IMR-90 (cell line): ENCODE results near the gene ACYP1. TPM values are rescaled to one million over a fixed set of nuclear protein-coding genes. Genes with fewer than 3 reads are reported as not detected.

ENCODE experiments used
- ATAC-seq: fragments of 200-7000 bp; cut with Tn5 transposase; 2 replicates; pipeline ENCODE4 v1.9.1; 2020; ENCODE audit warnings: low read depth, mild to moderate bottlenecking, moderate library complexity
- BruUV-seq: library from RNA; stranded (reverse); fragments of 400-500 nt; replicated peaks from 2 replicates; lab custom pipeline; 2021; lab: Mats Ljungman, UMichigan
- CTCF ChIA-PET: fragments of 300-600 bp; formaldehyde crosslinking; extraction: SDS; loops from one replicate; lab custom pipeline; 2021; ENCODE audit warnings: antibody characterized with exemption; lab: Yijun Ruan, JAX
- POLR2A ChIA-PET: fragments of 300-600 bp; sonication (Branson Sonifier 250); formaldehyde crosslinking; loops from one replicate; lab custom pipeline; 2022; ENCODE audit warnings: antibody characterized with exemption; ENCODE audit not compliant: unreplicated experiment; lab: Charles Lee
- DNase-seq: peaks from one replicate; pipeline ENCODE4 v3.0.0; 2013
- H2AFZ ChIP-seq: replicated peaks from 2 replicates; pipeline ENCODE3; 2013; ENCODE audit warnings: low read length, mild to moderate bottlenecking; ENCODE audit not compliant: poor library complexity
- H2AK5ac ChIP-seq: 2 replicates; pipeline ENCODE4 v1.6.1; 2013; ENCODE audit warnings: low read depth, low read length, inconsistent platforms
- H2AK9ac ChIP-seq: replicated peaks from 2 replicates; pipeline ENCODE3; 2013; ENCODE audit warnings: mild to moderate bottlenecking, low read depth, low read length, moderate library complexity; ENCODE audit not compliant: poor library complexity
- H2BK120ac ChIP-seq: 2 replicates; pipeline ENCODE4 v1.6.1; 2013; ENCODE audit warnings: low read depth, low read length, inconsistent platforms
- H2BK15ac ChIP-seq: 3 replicates; pipeline ENCODE4 v1.6.1; 2013; ENCODE audit warnings: low read depth, low read length, inconsistent platforms
- H2BK20ac ChIP-seq: 2 replicates; pipeline ENCODE4 v1.6.1; 2013; ENCODE audit warnings: low read depth, mild to moderate bottlenecking, inconsistent platforms, low read length, moderate library complexity
- H2BK5ac ChIP-seq: 2 replicates; pipeline ENCODE4 v1.6.1; 2013; ENCODE audit warnings: mild to moderate bottlenecking, low read depth, low read length, inconsistent platforms; ENCODE audit not compliant: poor library complexity, severe bottlenecking
- H3K14ac ChIP-seq: replicated peaks from 2 replicates; pipeline ENCODE4 v1.6.1; 2013; ENCODE audit warnings: low read depth, low read length, inconsistent platforms
- H3K18ac ChIP-seq: 2 replicates; pipeline ENCODE4 v1.6.1; 2013; ENCODE audit warnings: low read depth, low read length, control low read depth
- H3K23ac ChIP-seq: 2 replicates; pipeline ENCODE4 v1.6.1; 2013; ENCODE audit warnings: low read depth, low read length, inconsistent platforms
- H3K27ac ChIP-seq: 2 replicates; pipeline ENCODE4 v1.5.1; 2013; ENCODE audit warnings: mild to moderate bottlenecking, control low read depth, low read length; ENCODE audit not compliant: insufficient read depth
- H3K27me3 ChIP-seq: 2 replicates; pipeline ENCODE4 v1.6.1; 2013; ENCODE audit warnings: low read length; ENCODE audit not compliant: control insufficient read depth, insufficient read depth
- H3K36me3 ChIP-seq: 2 replicates; pipeline ENCODE4 v1.6.1; 2013; ENCODE audit warnings: low read length, mixed read lengths; ENCODE audit not compliant: control insufficient read depth, insufficient read depth
- H3K4ac ChIP-seq: 2 replicates; pipeline ENCODE4 v1.6.1; 2013; ENCODE audit warnings: low read depth, low read length, inconsistent platforms
- H3K4me1 ChIP-seq: 2 replicates; pipeline ENCODE4 v1.6.1; 2013; ENCODE audit warnings: low read length, mixed read lengths; ENCODE audit not compliant: control insufficient read depth, insufficient read depth
- H3K4me2 ChIP-seq: 2 replicates; pipeline ENCODE4 v1.6.1; 2013; ENCODE audit warnings: low read depth, mild to moderate bottlenecking, control low read depth, low read length, moderate library complexity
- H3K4me3 ChIP-seq: 2 replicates; pipeline ENCODE4 v1.5.1; 2013; ENCODE audit warnings: low read depth, mild to moderate bottlenecking, control low read depth, low read length, moderate library complexity; ENCODE audit not compliant: insufficient read depth
- H3K56ac ChIP-seq: 2 replicates; pipeline ENCODE4 v1.6.1; 2013; ENCODE audit warnings: low read length, inconsistent platforms; ENCODE audit not compliant: insufficient read depth; ENCODE audit errors: extremely low read depth
- H3K79me1 ChIP-seq, 2 experiments: 2 replicates each; pipeline ENCODE4 v1.6.1; 2013; ENCODE audit warnings: low read length in 2 of 2, inconsistent platforms in 1 of 2, low read depth in 1 of 2
- H3K9ac ChIP-seq: 2 replicates; pipeline ENCODE4 v1.6.1; 2013; ENCODE audit warnings: low read depth, low read length, control low read depth
- H3K9me1 ChIP-seq: 2 replicates; pipeline ENCODE4 v1.6.1; 2013; ENCODE audit warnings: low read length, inconsistent platforms; ENCODE audit not compliant: insufficient read depth
- H3K9me3 ChIP-seq: 2 replicates; pipeline ENCODE4 v1.6.1; 2013; ENCODE audit warnings: low read length; ENCODE audit not compliant: control insufficient read depth, insufficient read depth
- H4K20me1 ChIP-seq: 2 replicates; pipeline ENCODE4 v1.6.1; 2013; ENCODE audit warnings: low read length, inconsistent platforms; ENCODE audit not compliant: insufficient read depth
- H4K5ac ChIP-seq: 2 replicates; pipeline ENCODE4 v1.6.1; 2013; ENCODE audit warnings: mild to moderate bottlenecking, low read depth, low read length, control low read depth
- H4K8ac ChIP-seq, 2 experiments: 2 replicates each; pipeline ENCODE4 v1.6.1; 2013; ENCODE audit warnings: low read depth in 2 of 2, low read length in 2 of 2, control low read depth in 1 of 2, inconsistent platforms in 1 of 2
- H4K91ac ChIP-seq: 2 replicates; pipeline ENCODE4 v1.6.1; 2013; ENCODE audit warnings: low read depth, low read length, inconsistent platforms; ENCODE audit not compliant: insufficient read depth
- MAFK ChIP-seq: IDR thresholded peaks from 2 replicates; pipeline ENCODE4 v1.6.1; 2012; ENCODE audit warnings: low read depth, low read length, improper control_type of control experiment
- WGBS, 2 experiments: methylation state at CpG; one replicate each; pipeline versions ENCODE4 v1.1.5 to v1.1.7; 2013; ENCODE audit warnings: missing lambda C conversion rate in 2 of 2; ENCODE audit not compliant: insufficient read length in 1 of 2; ENCODE audit errors: extremely low coverage in 2 of 2; 5-methylcytosine and 5-hydroxymethylcytosine counted together
- dilution Hi-C: fragments of 300-500 bp; cut with HindIII; formaldehyde crosslinking; loops from one replicate; pipeline ENCODE4 v1.14.3; 2018; ENCODE audit warnings: low sequenced_read_pairs; ENCODE audit not compliant: unreplicated experiment
- in situ Hi-C: fragments of 300-500 bp; cut with MboI; formaldehyde crosslinking; loops from 3 replicates; pipeline ENCODE4 v1.14.3; 2019; ENCODE audit warnings: low sequenced_read_pairs, inconsistent platforms, mixed read lengths
- intact Hi-C: fragments of 100-400 bp; cut with micrococcal nuclease; formaldehyde crosslinking; loops from 2 replicates; pipeline ENCODE4 v1.10.0; 2022
- polyA plus RNA-seq, 3 experiments: library from polyadenylated mRNA; depleted of rRNA; stranded (reverse); fragments of >200 nt; gene quantifications; 2 replicates each; pipeline ENCODE4 v1.2.3, GENCODE V29; 2012; ENCODE audit warnings: low replicate concordance in 1 of 3
- total RNA-seq: library from RNA; depleted of rRNA; stranded (reverse); fragments of >200 nt; gene quantifications from 2 replicates; pipeline ENCODE4 v1.2.3, GENCODE V29; 2012

ACYP1 gene
- total and polyA plus RNA-seq, 2 of the 4 experiments (the other 2 are of a cell fraction): 4.1 to 24.0 TPM

DNA sequence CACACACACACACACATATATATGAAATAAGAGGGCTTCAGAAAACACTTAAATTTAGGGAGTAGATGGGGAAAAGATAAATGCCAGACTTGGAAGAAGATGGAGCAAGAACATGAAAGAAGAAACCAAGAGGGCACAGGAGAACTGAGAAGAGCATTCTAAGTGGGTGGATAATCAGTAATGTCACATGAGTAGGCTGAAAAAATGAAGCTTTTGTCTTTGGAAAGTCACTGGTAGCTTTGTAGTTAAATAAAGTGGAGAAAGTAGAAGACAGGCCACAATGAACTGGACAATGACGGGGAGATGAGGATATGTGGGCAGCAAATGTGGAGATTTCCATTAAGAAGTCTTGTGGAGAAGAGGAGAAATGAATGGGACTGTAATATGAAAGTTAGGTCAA, 3.4 kb upstream of the ACYP1 start:
- H2BK15ac ChIP-seq: no peak overlapping the region
- in situ Hi-C loops: no loop called here
- no peak overlapping the region for H4K8ac ChIP-seq
- H2AFZ ChIP-seq: no peak overlapping the region
- no peak overlapping the region for H2AK9ac ChIP-seq
- no peak overlapping the region for H3K4ac ChIP-seq
- no peak overlapping the region for H2AK5ac ChIP-seq
- H3K36me3 ChIP-seq: no peaks in the 10 kb centered on the region
- H3K9me1 ChIP-seq: peaks cover 3% of the 10 kb centered on the region; the same call in 1 of the 2 replicates
- H4K5ac ChIP-seq: no peak overlapping the region
- peaks cover 10 to 25% of the 10 kb centered on the region in 2 experiments for H3K79me1 ChIP-seq
- no peak overlapping the region for H3K27ac ChIP-seq
- no peak for TF ChIP-seq MAFK
- no peaks in the 10 kb centered on the region for H3K9me3 ChIP-seq
- ATAC-seq: no peak
- ChIA-PET CTCF (no interaction called here), POLR2A (no interaction called here)
- no peak overlapping the region for H3K4me3 ChIP-seq
- DNase-seq: no peak
- no peak overlapping the region for H2BK20ac ChIP-seq
- H4K91ac ChIP-seq: no peak overlapping the region
- peaks cover 6% of the 10 kb centered on the region for H3K4me1 ChIP-seq
- H3K9ac ChIP-seq: no peak overlapping the region
- no peak overlapping the region for H3K23ac ChIP-seq
- H2BK120ac ChIP-seq: no peak overlapping the region
- H2BK5ac ChIP-seq: no peak overlapping the region
- dilution Hi-C loops: no loop called here
- intact Hi-C loops: loop anchor here (5.0 kb wide), 1 partner anchor 125 kb away; no protein-coding TSS in a partner anchor
- no peak overlapping the region for H3K14ac ChIP-seq
- H4K20me1 ChIP-seq: no peaks in the 10 kb centered on the region
- 88% methylated on average over 1 of the region's 1 CpG; no CpG with 5 or more reads in 1 of the 2 experiments for WGBS, 2 experiments
- H3K18ac ChIP-seq: no peak overlapping the region
- no peaks in the 10 kb centered on the region for H3K27me3 ChIP-seq
- no TSS peak for BruUV-seq
- no peak overlapping the region for H3K56ac ChIP-seq
- no peak overlapping the region for H3K4me2 ChIP-seq
